KMS-11 (cell line): Measurements from ENCODE around the gene GNAO1.
"Not testable (repeated sequence)": the region's sequence is repeated elsewhere in the genome, so short reads cannot be mapped to it uniquely, and the experiment has no call there.

ENCODE experiments used
- H2AFZ ChIP-seq: fragments of 200-600 bp; sonication (generic); 2 replicates; pipeline ENCODE4 v1.6.1; 2016; ENCODE audit warnings: antibody characterized with exemption, mixed run types, low read depth
- H3K27ac ChIP-seq: fragments of 200-600 bp; sonication (generic); 2 replicates; pipeline ENCODE4 v1.6.1; 2016; ENCODE audit warnings: mild to moderate bottlenecking, mixed run types
- H3K27me3 ChIP-seq: fragments of 200-600 bp; sonication (generic); 2 replicates; pipeline ENCODE4 v1.6.1; 2017; ENCODE audit warnings: mild to moderate bottlenecking, low read depth, mixed run types, moderate library complexity; ENCODE audit not compliant: insufficient read depth
- H3K36me3 ChIP-seq: fragments of 200-600 bp; sonication (generic); 2 replicates; pipeline ENCODE4 v1.6.1; 2017; ENCODE audit warnings: mild to moderate bottlenecking, mixed run types; ENCODE audit not compliant: insufficient read depth
- H3K4me1 ChIP-seq: fragments of 200-600 bp; sonication (generic); 2 replicates; pipeline ENCODE4 v1.6.1; 2016; ENCODE audit warnings: mild to moderate bottlenecking, low read depth, mixed run types; ENCODE audit not compliant: poor library complexity, severe bottlenecking
- H3K4me2 ChIP-seq: fragments of 200-600 bp; sonication (generic); 2 replicates; pipeline ENCODE4 v1.7.0; 2016; ENCODE audit warnings: mild to moderate bottlenecking, mixed run types
- H3K4me3 ChIP-seq: fragments of 200-600 bp; sonication (generic); IDR thresholded peaks from 2 replicates; pipeline ENCODE4 v1.6.1; 2017; ENCODE audit warnings: low read depth, low read length, mixed read lengths; ENCODE audit not compliant: insufficient read depth
- H3K79me2 ChIP-seq: fragments of 200-600 bp; sonication (generic); 2 replicates; pipeline ENCODE4 v1.6.1; 2016; ENCODE audit warnings: low read depth, mixed run types; ENCODE audit not compliant: insufficient read depth
- H3K9ac ChIP-seq: fragments of 200-600 bp; sonication (generic); 2 replicates; pipeline ENCODE4 v1.6.1; 2016; ENCODE audit warnings: mild to moderate bottlenecking, mixed run types
- H4K20me1 ChIP-seq: fragments of 200-600 bp; sonication (generic); 2 replicates; pipeline ENCODE4 v1.6.1; 2016; ENCODE audit warnings: mild to moderate bottlenecking, mixed run types; ENCODE audit not compliant: insufficient read depth
- CTCF ChIP-seq: fragments of 200-600 bp; sonication (generic); conservative IDR thresholded peaks from 2 replicates; pipeline ENCODE4 v1.6.1; 2017; ENCODE audit warnings: low read depth, mild to moderate bottlenecking, antibody characterized with exemption, low read length, moderate library complexity, mixed read lengths

GNAO1 gene

GRCh38 chr16:56373003-56373402, 181.7 kb downstream of the GNAO1 start:
- Histone ChIP-seq H3K27me3 (no peaks in the 10 kb centered on the region), H3K27ac (no peak overlapping the region), H3K79me2 (no peaks in the 10 kb centered on the region), H4K20me1 (no peaks in the 10 kb centered on the region), H2AFZ (no peak overlapping the region), H3K4me1 (no peaks in the 10 kb centered on the region), H3K36me3 (no peaks in the 10 kb centered on the region), H3K4me3 (no peak overlapping the region), H3K9ac (no peak overlapping the region), H3K4me2 (no peak overlapping the region)
- no peak for TF ChIP-seq CTCF

DNA sequence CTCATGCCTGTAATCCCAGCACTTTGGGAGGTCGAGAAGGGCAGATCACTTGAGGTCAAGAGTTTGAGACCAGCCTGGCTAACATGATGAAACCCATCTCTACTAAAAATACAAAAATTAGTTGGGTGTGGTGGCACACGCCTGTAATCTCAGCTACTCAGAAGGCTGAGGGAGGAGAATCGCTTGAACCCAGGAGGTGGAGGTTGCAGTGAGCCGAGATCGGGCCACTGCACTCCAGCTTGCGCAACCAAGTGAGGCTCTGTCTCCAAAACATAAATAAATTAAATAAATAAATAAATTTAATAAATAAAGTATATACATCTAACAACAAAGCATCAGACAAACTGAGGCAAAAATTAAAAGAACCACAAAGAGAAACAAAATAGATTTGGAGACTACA, 184.5 kb downstream of the GNAO1 start:
- not testable (repeated sequence) for H3K9ac ChIP-seq, H3K36me3 ChIP-seq, H3K27me3 ChIP-seq, H3K79me2 ChIP-seq, H4K20me1 ChIP-seq, H3K4me3 ChIP-seq, H3K4me1 ChIP-seq, H3K27ac ChIP-seq, H2AFZ ChIP-seq, H3K4me2 ChIP-seq

GRCh38 chr16:56379044-56379443, 187.8 kb downstream of the GNAO1 start:
- not testable (repeated sequence) for H3K36me3 ChIP-seq, H3K27ac ChIP-seq, H3K9ac ChIP-seq, H4K20me1 ChIP-seq, H3K79me2 ChIP-seq, H3K4me1 ChIP-seq, H2AFZ ChIP-seq, H3K27me3 ChIP-seq, H3K4me3 ChIP-seq, H3K4me2 ChIP-seq

DNA sequence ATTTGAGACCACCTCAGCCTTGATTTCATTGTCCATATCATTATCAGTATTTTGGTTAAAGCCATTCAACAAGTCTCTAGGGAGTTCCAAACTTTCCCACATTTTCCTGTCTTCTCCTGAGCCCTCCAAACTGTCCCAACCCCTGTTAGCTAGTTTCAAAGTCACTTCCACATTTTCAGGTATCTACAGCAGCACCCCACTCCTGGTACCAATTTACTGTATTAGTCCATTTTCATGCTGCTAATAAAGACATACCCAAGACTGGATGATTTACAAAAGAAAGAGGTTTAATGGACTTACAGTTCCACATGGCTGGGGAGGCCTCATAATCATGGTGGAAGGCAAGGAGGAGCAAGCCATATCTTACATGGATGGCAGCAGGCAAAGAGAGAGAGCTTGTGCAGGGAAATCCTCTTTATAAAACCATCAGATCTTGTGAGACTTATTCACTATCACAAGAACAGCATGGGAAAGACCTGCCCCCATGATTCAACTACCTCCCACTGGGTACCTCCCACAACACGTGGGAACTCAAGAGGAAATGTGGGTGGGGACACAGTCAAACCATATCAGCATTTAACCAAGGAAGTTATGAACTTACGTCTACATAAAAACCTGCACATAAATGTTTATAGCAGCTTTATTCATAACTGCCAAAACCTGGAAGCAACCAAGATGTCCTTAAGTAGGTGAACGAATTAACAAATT, 189.6 kb downstream of the GNAO1 start:
- H3K4me3 ChIP-seq, H3K4me2 ChIP-seq, H3K36me3 ChIP-seq, H3K9ac ChIP-seq, H2AFZ ChIP-seq, H3K79me2 ChIP-seq, H3K27ac ChIP-seq, H4K20me1 ChIP-seq, H3K27me3 ChIP-seq, H3K4me1 ChIP-seq: not testable (repeated sequence)

- no peaks in the 10 kb centered on the region for H3K4me1 ChIP-seq
- no peaks in the 10 kb centered on the region for H4K20me1 ChIP-seq
- H2AFZ ChIP-seq = no peak overlapping the region
- no peak overlapping the region for H3K9ac ChIP-seq
- H3K36me3 ChIP-seq = no peaks in the 10 kb centered on the region
- H3K27me3 ChIP-seq = no peaks in the 10 kb centered on the region
- H3K27ac ChIP-seq = no peak overlapping the region
- no peak overlapping the region for H3K4me2 ChIP-seq
- TF ChIP-seq CTCF = no peak
- no peak overlapping the region for H3K4me3 ChIP-seq
- no peaks in the 10 kb centered on the region for H3K79me2 ChIP-seq
Observed at GRCh38 chr16:56382459-56382858, 191.2 kb downstream of the GNAO1 start.

GRCh38 chr16:56382901-56383355, 191.6 kb downstream of the GNAO1 start:
- no peak overlapping the region for H3K27ac ChIP-seq
- no peak overlapping the region for H3K9ac ChIP-seq
- H3K4me2 ChIP-seq = no peak overlapping the region
- H3K4me3 ChIP-seq = no peak overlapping the region
- no peaks in the 10 kb centered on the region for H3K36me3 ChIP-seq
- H3K4me1 ChIP-seq = no peaks in the 10 kb centered on the region
- no peaks in the 10 kb centered on the region for H4K20me1 ChIP-seq
- no peak for TF ChIP-seq CTCF
- no peaks in the 10 kb centered on the region for H3K27me3 ChIP-seq
- no peak overlapping the region for H2AFZ ChIP-seq
- no peaks in the 10 kb centered on the region for H3K79me2 ChIP-seq
